HL-60/S4 treated with retinoic acid at 250 ng/mL for 4 days and 3 days (cell line): ENCODE measurements around the gene ZNF189.
"Not testable (repeated sequence)": the region's sequence is repeated elsewhere in the genome, so short reads cannot be mapped to it uniquely, and the experiment has no call there.

Source experiments
- in situ Hi-C: fragments of 300-500 bp; cut with MboI; formaldehyde crosslinking; loops from 2 replicates; pipeline ENCODE4 v1.7.0; 2022; ENCODE audit warnings: low sequenced_read_pairs

Gene ZNF189

GRCh38 chr9:101376111-101376848 lies 22.4 kb upstream of the ZNF189 start:
- in situ Hi-C loops, result no loop called here

GRCh38 chr9:101380295-101380694 lies 18.4 kb upstream of the ZNF189 start:
- in situ Hi-C loops, result no loop called here

- in situ Hi-C loops, result no loop called here
Measured at GRCh38 chr9:101381118-101381517, 17.5 kb upstream of the ZNF189 start.

- in situ Hi-C loops, result no loop called here
Measured at GRCh38 chr9:101381833-101382342, 16.8 kb upstream of the ZNF189 start.

GRCh38 chr9:101383361-101383760 lies 15.3 kb upstream of the ZNF189 start:
- in situ Hi-C loops, result no loop called here

GRCh38 chr9:101384873-101385536 lies 13.6 kb upstream of the ZNF189 start, which contains the start of gene BAAT:
Gene BAAT, minus strand, starts transcription at chr9:101385006. Its CDS starts 13,602 bp downstream, at chr9:101371404.
- in situ Hi-C loops, result not testable (repeated sequence)

- in situ Hi-C loops, result no loop called here
Measured at GRCh38 chr9:101387871-101388506, 10.7 kb upstream of the ZNF189 start.

- in situ Hi-C loops, result no loop called here
Measured at GRCh38 chr9:101388507-101388993, 10.1 kb upstream of the ZNF189 start.

GRCh38 chr9:101393135-101393534 lies 5.5 kb upstream of the ZNF189 start:
- in situ Hi-C loops, result no loop called here

- in situ Hi-C loops, result no loop called here
Measured at GRCh38 chr9:101394687-101395086, 4.0 kb upstream of the ZNF189 start.

- in situ Hi-C loops, result no loop called here
Measured at GRCh38 chr9:101397746-101398067, 944 bp upstream of the ZNF189 start.

- in situ Hi-C loops, result no loop called here
Measured at GRCh38 chr9:101398930-101399642, 435 bp downstream of the ZNF189 start.

GRCh38 chr9:101399643-101399970 lies 956 bp downstream of the ZNF189 start:
- in situ Hi-C loops, result no loop called here

- in situ Hi-C loops, result no loop called here
Measured at GRCh38 chr9:101400120-101400519, 1.5 kb downstream of the ZNF189 start.

- in situ Hi-C loops, result no loop called here
Measured at GRCh38 chr9:101403516-101404285, 5.0 kb downstream of the ZNF189 start.

- in situ Hi-C loops, result no loop called here
Measured at GRCh38 chr9:101408374-101409078, 9.9 kb downstream of the ZNF189 start.

GRCh38 chr9:101409079-101409477 lies 10.4 kb downstream of the ZNF189 start:
- in situ Hi-C loops, result no loop called here

- in situ Hi-C loops, result no loop called here
Measured at GRCh38 chr9:101414839-101415238, 16.2 kb downstream of the ZNF189 start.

- in situ Hi-C loops, result no loop called here
Measured at GRCh38 chr9:101415578-101415977, 16.9 kb downstream of the ZNF189 start.

- in situ Hi-C loops, result no loop called here
Measured at GRCh38 chr9:101417389-101417788, 18.7 kb downstream of the ZNF189 start.
